Lung (tissue), 12 donors: Measurements from ENCODE around the gene PCSK4. TPM values are rescaled to one million over a fixed set of nuclear protein-coding genes. Genes with fewer than 3 reads are reported as not detected.

Source experiments
- ATAC-seq: fragments of 200-7000 bp; cut with Tn5 transposase; one replicate; pipeline ENCODE4 v1.9.1; 2020; ENCODE audit warnings: moderate number of reproducible peaks; ENCODE audit not compliant: insufficient read depth, low FRiP score
- DNase-seq, 3 donors: peaks; one replicate each; pipeline ENCODE4 v3.0.0-alpha.2; 2013 to 2017
- H3K27ac ChIP-seq, 2 donors: one replicate each; pipeline ENCODE4 v1.5.1; 2013; ENCODE audit warnings: mild to moderate bottlenecking in 2 of 2, moderate library complexity in 2 of 2, control low read depth in 1 of 2, inconsistent platforms in 1 of 2, low read depth in 1 of 2, low read length in 1 of 2
- H3K27me3 ChIP-seq, 3 donors: one replicate each; pipeline ENCODE4 v1.5.1; 2013; ENCODE audit warnings: low read length in 2 of 3; ENCODE audit not compliant: control insufficient read depth in 3 of 3, insufficient read depth in 3 of 3
- H3K36me3 ChIP-seq, 4 donors: one replicate each; pipeline ENCODE4 v1.5.1; 2013; ENCODE audit warnings: low read length in 4 of 4, mild to moderate bottlenecking in 1 of 4, moderate library complexity in 1 of 4; ENCODE audit not compliant: control insufficient read depth in 4 of 4, insufficient read depth in 4 of 4
- H3K4me1 ChIP-seq, 5 donors: one replicate each; pipeline ENCODE4 v1.5.1; 2013; ENCODE audit warnings: low read length in 5 of 5, mild to moderate bottlenecking in 2 of 5, moderate library complexity in 1 of 5; ENCODE audit not compliant: control insufficient read depth in 5 of 5, insufficient read depth in 5 of 5
- H3K4me3 ChIP-seq: one replicate; pipeline ENCODE4 v1.5.1; 2013; ENCODE audit warnings: mild to moderate bottlenecking, control low read depth, moderate library complexity
- H3K9ac ChIP-seq, 2 donors: one replicate each; pipeline ENCODE4 v1.5.1; 2013; ENCODE audit warnings: low read length in 2 of 2, control low read depth in 1 of 2; ENCODE audit not compliant: insufficient read depth in 1 of 2
- H3K9me3 ChIP-seq, 4 donors: one replicate each; pipeline ENCODE4 v1.5.1; 2013; ENCODE audit warnings: low read length in 3 of 4, mild to moderate bottlenecking in 1 of 4, moderate library complexity in 1 of 4; ENCODE audit not compliant: control insufficient read depth in 4 of 4, insufficient read depth in 3 of 4
- WGBS, 2 donors: extraction: QIAGEN DNeasy Blood & Tissue Kit; methylation state at CpG; one replicate each; pipeline ENCODE4 v1.1.7; 2013; 5-methylcytosine and 5-hydroxymethylcytosine counted together
- polyA plus RNA-seq, 2 donors: library from polyadenylated mRNA; stranded (reverse); fragments of 200-250 nt; gene quantifications; one replicate each; pipeline ENCODE4 v1.2.1, GENCODE V29; 2013
- total RNA-seq, 2 donors: library from RNA; depleted of rRNA in 1 of 2; stranded (reverse); fragments of >200 nt in 1 of 2; gene quantifications; one replicate each; pipeline ENCODE4 v1.2.1, GENCODE V29; 2014 to 2021
- TF ChIP-seq, protein P1 (sequence below): IDR thresholded peaks from 2 replicates; pipeline ENCODE4 v1.5.1; 2012; ENCODE audit warnings: mild to moderate bottlenecking; ENCODE audit errors: control extremely low read depth, extremely low read depth
- donor health status: control.
- donor health status: control.
- donor health status: Bipolar disorder and iron deficiency.
- donor health status: healthy.
- donor health status: DM: yes; HTN: yes; CAD: no.

The PCSK4 gene
- total and polyA plus RNA-seq, 4 donors = 2.3 to 7.9 (median 5.4) TPM

DNA sequence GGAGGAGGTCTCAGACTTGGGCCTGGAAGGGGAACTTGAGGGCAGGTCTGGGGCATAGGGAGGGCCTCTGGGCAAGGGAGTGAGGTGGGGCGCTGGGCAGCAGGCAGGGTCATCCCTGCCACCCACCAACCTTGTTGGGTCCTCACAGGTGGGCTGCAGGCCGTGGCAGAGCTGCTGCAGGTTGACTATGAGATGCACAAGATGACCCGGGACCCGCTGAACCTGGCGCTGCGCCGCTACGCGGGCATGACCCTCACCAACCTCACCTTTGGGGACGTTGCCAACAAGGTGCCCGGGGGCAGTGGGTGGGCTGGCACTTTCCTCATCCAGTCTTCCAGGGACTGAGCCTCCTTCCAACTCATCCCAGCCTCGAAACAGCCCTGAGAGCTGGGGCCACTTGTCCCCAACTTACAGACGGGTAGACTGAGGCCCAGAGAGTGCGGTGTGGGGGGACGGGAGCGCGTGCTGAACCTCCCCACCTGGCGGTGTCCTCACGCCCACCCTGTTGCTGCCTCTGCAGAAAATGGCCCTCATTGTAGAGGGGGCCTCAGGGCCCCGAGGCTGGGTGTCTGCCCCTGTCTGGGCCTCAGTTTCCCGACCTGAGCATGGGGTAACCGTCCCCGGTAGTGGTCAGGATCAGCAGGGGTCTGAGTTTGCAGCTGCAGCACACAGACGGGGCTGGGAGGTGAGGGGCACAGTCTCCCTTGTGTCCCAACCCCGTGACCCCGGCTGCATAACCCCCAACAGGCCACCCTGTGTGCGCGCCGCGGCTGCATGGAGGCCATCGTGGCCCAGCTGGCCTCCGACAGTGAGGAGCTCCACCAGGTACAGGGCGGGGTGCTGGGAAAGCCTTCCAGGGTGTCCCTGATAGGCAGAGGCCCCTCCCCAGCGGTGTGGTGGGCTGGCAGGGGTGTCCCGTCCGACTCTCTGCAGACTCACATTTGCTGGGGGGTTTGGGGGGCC is 29.8 kb downstream of the PCSK4 start:
- no peak for DNase-seq
- H3K27me3 ChIP-seq = peaks cover 9 to 39% (median 15%) of the 10 kb centered on the region in 3 donors
- WGBS, 2 donors = 93 to 94% methylated on average over 36 of the region's 36 CpGs
- no peak overlapping the region for H3K4me3 ChIP-seq
- TF ChIP-seq, protein P1, sequence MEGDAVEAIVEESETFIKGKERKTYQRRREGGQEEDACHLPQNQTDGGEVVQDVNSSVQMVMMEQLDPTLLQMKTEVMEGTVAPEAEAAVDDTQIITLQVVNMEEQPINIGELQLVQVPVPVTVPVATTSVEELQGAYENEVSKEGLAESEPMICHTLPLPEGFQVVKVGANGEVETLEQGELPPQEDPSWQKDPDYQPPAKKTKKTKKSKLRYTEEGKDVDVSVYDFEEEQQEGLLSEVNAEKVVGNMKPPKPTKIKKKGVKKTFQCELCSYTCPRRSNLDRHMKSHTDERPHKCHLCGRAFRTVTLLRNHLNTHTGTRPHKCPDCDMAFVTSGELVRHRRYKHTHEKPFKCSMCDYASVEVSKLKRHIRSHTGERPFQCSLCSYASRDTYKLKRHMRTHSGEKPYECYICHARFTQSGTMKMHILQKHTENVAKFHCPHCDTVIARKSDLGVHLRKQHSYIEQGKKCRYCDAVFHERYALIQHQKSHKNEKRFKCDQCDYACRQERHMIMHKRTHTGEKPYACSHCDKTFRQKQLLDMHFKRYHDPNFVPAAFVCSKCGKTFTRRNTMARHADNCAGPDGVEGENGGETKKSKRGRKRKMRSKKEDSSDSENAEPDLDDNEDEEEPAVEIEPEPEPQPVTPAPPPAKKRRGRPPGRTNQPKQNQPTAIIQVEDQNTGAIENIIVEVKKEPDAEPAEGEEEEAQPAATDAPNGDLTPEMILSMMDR = no peak
- peaks cover 0 to 4% (median 0%) of the 10 kb centered on the region in 4 donors for H3K36me3 ChIP-seq
- H3K9ac ChIP-seq = no peak overlapping the region
- peaks cover 0 to 3% (median 0%) of the 10 kb centered on the region in 4 donors for H3K9me3 ChIP-seq
- peaks cover 0 to 7% (median 0%) of the 10 kb centered on the region in 5 donors for H3K4me1 ChIP-seq
- no peak overlapping the region for H3K27ac ChIP-seq
- no peak for ATAC-seq

GRCh38 chr19:1459479-1459878 is 30.7 kb downstream of the PCSK4 start:
- no peak overlapping the region for H3K9ac ChIP-seq
- peaks cover 0 to 4% (median 0%) of the 10 kb centered on the region in 4 donors for H3K36me3 ChIP-seq
- H3K27ac ChIP-seq = no peak overlapping the region
- peaks cover 0 to 5% (median 0%) of the 10 kb centered on the region in 5 donors for H3K4me1 ChIP-seq
- H3K9me3 ChIP-seq = peaks cover 0 to 3% (median 0%) of the 10 kb centered on the region in 4 donors
- peaks cover 9 to 36% (median 12%) of the 10 kb centered on the region in 3 donors for H3K27me3 ChIP-seq
- DNase-seq (no peak), ATAC-seq (no peak)
- H3K4me3 ChIP-seq = no peak overlapping the region
- WGBS, 2 donors = 66 to 71% methylated on average over 9 of the region's 9 CpGs
- TF ChIP-seq, protein P1 = no peak

DNA sequence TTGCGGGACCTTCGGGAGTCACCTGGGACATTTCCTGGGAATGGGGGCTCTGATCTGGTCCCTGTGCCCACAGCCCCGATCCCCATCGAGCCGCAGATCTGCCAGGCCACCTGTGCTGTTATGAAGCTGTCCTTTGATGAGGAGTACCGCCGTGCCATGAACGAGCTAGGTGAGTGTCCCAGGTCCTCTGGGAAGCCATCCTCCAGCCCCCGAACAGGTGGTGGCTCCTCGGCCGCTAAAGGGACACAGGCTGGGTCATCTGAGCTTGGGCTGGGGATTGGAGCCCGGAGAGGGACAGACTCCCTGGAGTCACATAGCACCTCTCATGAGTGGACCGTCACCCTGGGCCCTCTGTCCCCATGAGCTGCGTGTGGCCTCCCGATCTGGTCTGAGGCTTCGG is 32.3 kb downstream of the PCSK4 start:
- 80 to 87% methylated on average over 16 of the region's 16 CpGs for WGBS, 2 donors
- no peak overlapping the region for H3K27ac ChIP-seq
- TF ChIP-seq, protein P1 = no peak
- H3K9me3 ChIP-seq = peaks cover 0 to 3% (median 0%) of the 10 kb centered on the region in 4 donors
- H3K9ac ChIP-seq = no peak overlapping the region
- H3K27me3 ChIP-seq = peaks cover 11 to 45% (median 12%) of the 10 kb centered on the region in 3 donors
- peaks cover 0 to 13% (median 0%) of the 10 kb centered on the region in 5 donors for H3K4me1 ChIP-seq
- no peak for DNase-seq
- peaks cover 0 to 4% (median 0%) of the 10 kb centered on the region in 4 donors for H3K36me3 ChIP-seq
- H3K4me3 ChIP-seq = no peak overlapping the region
- no peak for ATAC-seq
